Endometrium (tissue), 2 donors: ENCODE data around the gene DIS3.
A peak's percentile ranks its signal among the peaks of the same experiment; 100 is the strongest.
"Not testable (repeated sequence)": the region's sequence is repeated elsewhere in the genome, so short reads cannot be mapped to it uniquely, and the experiment has no call there.

Experiments used
- FAIRE-seq: peaks from 2 replicates; lab custom pipeline; 2012; peaks lifted over from hg19 to GRCh38; lab: Jason Lieb, UNC
- donor health status: control.
- donor health status: control.

DIS3 gene

GRCh38 chr13:72751220-72751619 is 30.5 kb downstream of the DIS3 start:
- no peak for FAIRE-seq

GRCh38 chr13:72745260-72745659 is 36.4 kb downstream of the DIS3 start:
- no peak for FAIRE-seq

DNA sequence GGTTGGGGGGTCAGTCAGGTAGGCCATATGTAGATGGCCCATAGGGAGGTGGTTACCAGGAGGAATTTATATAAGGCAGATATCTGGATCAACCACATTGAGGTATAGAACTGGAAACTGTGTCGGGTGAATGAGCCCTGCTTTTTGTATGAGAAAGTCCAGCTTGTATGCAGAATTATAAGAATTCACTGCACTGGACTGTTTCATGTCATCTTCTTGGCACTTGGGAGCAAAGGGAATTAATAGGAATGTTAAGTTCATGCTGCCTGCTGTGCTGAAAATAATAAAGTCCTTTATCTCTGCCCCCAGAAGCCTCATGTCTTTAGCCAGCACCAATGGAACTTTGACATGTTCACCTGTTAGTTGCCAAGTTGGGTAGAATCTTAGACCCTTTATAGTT is 41.7 kb downstream of the DIS3 start:
- no peak for FAIRE-seq

DNA sequence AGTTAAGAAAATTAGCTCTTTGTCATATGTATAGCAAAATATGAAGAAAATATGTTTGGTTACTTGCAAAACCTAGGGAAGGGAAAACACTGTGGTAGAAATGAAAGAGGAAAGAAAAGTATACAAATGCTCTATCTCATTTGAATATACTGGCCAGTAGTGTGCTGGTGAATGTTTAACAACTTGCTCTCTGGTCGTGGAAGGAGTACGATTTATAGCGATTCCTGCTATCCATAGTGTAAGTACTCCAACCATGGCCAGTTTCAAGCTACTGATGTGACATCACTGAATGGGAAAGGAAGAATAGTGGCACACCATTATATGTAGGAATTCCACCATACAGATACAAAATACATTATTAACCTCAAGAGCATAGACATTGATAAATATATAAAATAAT is 44.7 kb downstream of the DIS3 start:
- no peak for FAIRE-seq

- FAIRE-seq, result no peak
Observed at GRCh38 chr13:72728290-72728605, 53.5 kb downstream of the DIS3 start.

DNA sequence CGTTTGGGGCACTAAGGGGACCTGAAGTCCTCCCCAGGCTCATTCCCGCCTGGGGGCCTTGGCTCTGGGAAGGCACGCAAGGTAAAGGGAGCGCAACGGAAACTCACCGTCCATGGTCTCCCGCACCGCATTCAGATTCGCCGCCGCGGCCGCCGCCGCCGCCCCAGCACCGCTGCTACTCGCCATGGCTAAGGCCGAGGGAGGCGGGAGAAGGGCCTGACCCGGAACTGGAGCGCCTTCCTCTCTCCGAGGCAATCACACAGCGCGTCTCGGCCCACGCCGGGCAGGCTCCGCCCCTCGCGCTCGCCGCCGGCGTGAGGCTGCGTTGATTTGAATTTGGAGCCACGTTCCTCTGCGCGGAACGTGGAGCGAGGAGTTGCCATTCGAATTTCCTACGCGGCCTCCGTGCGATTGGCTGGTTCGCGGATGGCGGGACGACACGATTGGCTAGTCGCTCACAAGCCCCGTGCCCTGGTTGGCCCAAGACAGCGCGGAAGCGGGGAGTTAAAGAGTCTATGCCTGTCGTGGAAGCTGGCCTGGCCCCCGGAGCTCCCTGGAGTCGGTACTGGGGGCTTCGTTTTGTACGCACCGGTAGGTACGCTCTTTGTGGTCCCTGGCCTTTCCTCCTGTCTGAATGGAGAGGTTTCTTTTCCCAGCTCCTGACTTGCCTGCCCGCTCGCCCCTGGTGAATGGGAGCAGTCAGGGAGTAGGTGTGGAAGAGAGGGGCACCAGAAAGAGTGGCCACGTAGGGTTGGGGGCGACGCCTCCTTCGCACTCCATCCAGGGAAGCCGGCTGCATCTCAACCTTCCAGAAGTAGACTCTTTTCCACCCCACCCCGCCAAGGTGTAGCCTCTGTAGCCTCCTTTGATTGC is 54.0 kb downstream of the DIS3 start, which contains the start of the genes BORA and MZT1:
TSS of gene BORA (plus strand) at position 507 of the 873 bp plus-strand sequence. CDS start 1,018 bp downstream, outside the sequence.
TSS of gene MZT1 (minus strand) at position 213 of the 873 bp plus-strand sequence. CDS start at position 186, 27 bp downstream.
- peak; percentile 97 for FAIRE-seq

DNA sequence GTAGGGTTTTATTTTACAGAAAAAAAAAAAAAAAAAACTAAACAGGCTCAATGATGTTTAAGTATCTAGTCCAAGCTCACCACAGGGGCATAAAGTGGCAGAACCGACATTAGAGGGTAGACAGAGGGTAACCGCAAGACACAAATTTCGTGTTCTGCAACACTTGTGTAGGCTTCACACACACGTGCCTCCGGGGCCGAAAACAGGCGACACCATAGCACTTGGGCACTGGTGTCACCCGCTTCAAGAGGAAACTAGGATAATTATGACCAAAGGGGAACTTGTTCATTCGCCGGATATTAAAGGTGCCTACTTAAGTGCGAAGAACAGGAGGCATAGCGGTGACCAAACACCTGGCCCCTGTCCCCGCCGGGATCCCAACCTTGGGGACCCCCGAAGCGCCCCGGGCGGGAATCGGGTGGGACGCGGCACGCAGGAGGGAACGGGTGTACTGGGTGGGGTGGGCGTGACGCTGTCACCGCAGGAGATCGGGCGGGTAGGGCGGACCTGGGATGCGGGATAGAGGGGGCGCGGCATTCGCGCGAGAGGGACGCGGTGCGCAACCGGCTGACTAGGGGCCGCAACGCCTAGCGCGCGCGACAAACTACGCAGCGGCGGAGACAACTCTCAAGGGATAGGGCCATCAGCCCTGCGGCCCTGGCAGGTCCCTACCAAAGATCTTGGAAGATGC is 54.8 kb downstream of the DIS3 start:
- no peak for FAIRE-seq

GRCh38 chr13:72726185-72726584 is 55.5 kb downstream of the DIS3 start:
- FAIRE-seq, result not testable (repeated sequence)

- no peak for FAIRE-seq
Observed at GRCh38 chr13:72716776-72717175, 64.9 kb downstream of the DIS3 start.
